ENCODE results near the gene CLIC4. TPM values are rescaled to one million over a fixed set of nuclear protein-coding genes. Genes with fewer than 3 reads are reported as not detected.

Gene CLIC4
- total and polyA plus RNA-seq, 10 of the 15 experiments (the other 5 are each of a cell fraction or from before 2014, with no cell fraction given), result 20.4 to 107 (median 69.6) TPM

GRCh38 chr1:24727501-24728216, 17.6 kb upstream of the CLIC4 start (continued):
- TF ChIP-seq MAX (IDR thresholded peaks at IDR 0.05; ENCODE audit: low read depth, low read length), result no peak
- no peak for TF ChIP-seq MLLT1 (IDR thresholded peaks at IDR 0.05)
- TF ChIP-seq RFX5 (IDR thresholded peaks at IDR 0.05; ENCODE audit: low read depth, low read length), result no peak
- TF ChIP-seq E2F4 (IDR thresholded peaks at IDR 0.05; ENCODE audit: low read depth, low read length), result no peak
- peak; percentile 73 for TF ChIP-seq ATF7 (IDR thresholded peaks at IDR 0.05; ENCODE audit: low read depth)
- no peak for TF ChIP-seq JUND (IDR thresholded peaks at IDR 0.05; ENCODE audit: low read depth, low read length)
- peak; percentile 43; the same call in 1 of the 2 replicates for TF ChIP-seq ZNF687 (IDR thresholded peaks at IDR 0.05)
- no peak for TF ChIP-seq BCL3 (IDR thresholded peaks at IDR 0.05; ENCODE audit: borderline replicate concordance, insufficient read depth, low read depth, low read length, poor library complexity, severe bottlenecking)
- TF ChIP-seq ZNF24 (IDR thresholded peaks at IDR 0.05), result no peak
- no peak for TF ChIP-seq ELK1 (IDR thresholded peaks at IDR 0.05; ENCODE audit: low read depth, low read length)
- no peak for TF ChIP-seq FOS (IDR thresholded peaks at IDR 0.05; ENCODE audit: borderline replicate concordance, extremely low read depth, insufficient read length)
- TF ChIP-seq CHD1 (IDR thresholded peaks at IDR 0.05; ENCODE audit: low read depth, low read length), result no peak
- TF ChIP-seq PAX5 (IDR thresholded peaks at IDR 0.05; ENCODE audit: borderline replicate concordance, low read depth, low read length), result no peak
- TF ChIP-seq TCF7 (IDR thresholded peaks at IDR 0.05; ENCODE audit: borderline replicate concordance), result no peak; the same call in 1 of the 2 replicates
- no peak for TF ChIP-seq POLR2AphosphoS5 (IDR thresholded peaks at IDR 0.05; ENCODE audit: low read length)
- TF ChIP-seq ZNF622 (IDR thresholded peaks at IDR 0.05), result no peak
